Astrocyte (in vitro differentiated cells and primary cell): ENCODE results near the gene ZG16B. TPM values are rescaled to one million over a fixed set of nuclear protein-coding genes. Genes with fewer than 3 reads are reported as not detected.

Experiments used
- DNase-seq: peaks from one replicate; pipeline ENCODE4 v3.0.0-alpha.2; 2010; ENCODE audit warnings: low read depth
- FAIRE-seq: peaks from 2 replicates; lab custom pipeline; 2011; peaks lifted over from hg19 to GRCh38; lab: Jason Lieb, UNC
- H2AFZ ChIP-seq: 2 replicates; pipeline ENCODE4 v1.6.0; 2012; ENCODE audit warnings: low read depth, low read length, inconsistent platforms
- H3K27ac ChIP-seq: 2 replicates; pipeline ENCODE4 v1.5.1; 2011; ENCODE audit warnings: low read depth, low read length, inconsistent platforms
- H3K27me3 ChIP-seq: 2 replicates; pipeline ENCODE4 v1.6.0; 2011; ENCODE audit warnings: low read length, inconsistent platforms; ENCODE audit not compliant: insufficient read depth
- H3K36me3 ChIP-seq: 2 replicates; pipeline ENCODE4 v1.5.1; 2011; ENCODE audit warnings: low read length, inconsistent platforms; ENCODE audit not compliant: insufficient read depth
- H3K4me1 ChIP-seq: 2 replicates; pipeline ENCODE4 v1.5.1; 2011; ENCODE audit warnings: low read length, inconsistent platforms; ENCODE audit not compliant: insufficient read depth
- H3K4me2 ChIP-seq: 2 replicates; pipeline ENCODE4 v1.6.0; 2012; ENCODE audit warnings: low read length, inconsistent platforms
- H3K4me3 ChIP-seq: 2 replicates; pipeline ENCODE4 v1.5.1; 2011; ENCODE audit warnings: low read depth, mild to moderate bottlenecking, low read length, inconsistent platforms; ENCODE audit not compliant: insufficient read depth
- H3K79me2 ChIP-seq: 2 replicates; pipeline ENCODE4 v1.6.0; 2012; ENCODE audit warnings: mild to moderate bottlenecking, low read length, inconsistent platforms; ENCODE audit not compliant: insufficient read depth
- H3K9ac ChIP-seq: 2 replicates; pipeline ENCODE4 v1.6.0; 2012; ENCODE audit warnings: mild to moderate bottlenecking, low read length, inconsistent platforms
- H3K9me3 ChIP-seq: 2 replicates; pipeline ENCODE4 v1.5.1; 2012; ENCODE audit warnings: low read depth, mild to moderate bottlenecking, low read length, inconsistent platforms; ENCODE audit not compliant: insufficient read depth
- H4K20me1 ChIP-seq: 2 replicates; pipeline ENCODE4 v1.6.0; 2012; ENCODE audit warnings: low read length, inconsistent platforms; ENCODE audit not compliant: insufficient read depth
- H3K27ac Mint-ChIP-seq: one replicate; pipeline ENCODE4 v1.8.0; 2021; ENCODE audit warnings: mild to moderate bottlenecking, mixed read lengths; ENCODE audit not compliant: unreplicated experiment
- H3K27me3 Mint-ChIP-seq: one replicate; pipeline ENCODE4 v1.8.0; 2021; ENCODE audit warnings: low read depth, mixed read lengths; ENCODE audit not compliant: unreplicated experiment
- H3K36me3 Mint-ChIP-seq: one replicate; pipeline ENCODE4 v1.8.0; 2021; ENCODE audit warnings: low read depth, mixed read lengths; ENCODE audit not compliant: unreplicated experiment
- H3K4me1 Mint-ChIP-seq: one replicate; pipeline ENCODE4 v1.8.0; 2021; ENCODE audit warnings: low read depth, mixed read lengths; ENCODE audit not compliant: unreplicated experiment
- H3K4me3 Mint-ChIP-seq: one replicate; pipeline ENCODE4 v1.8.0; 2021; ENCODE audit warnings: mild to moderate bottlenecking, moderate library complexity, mixed read lengths; ENCODE audit not compliant: unreplicated experiment
- H3K9me3 Mint-ChIP-seq: one replicate; pipeline ENCODE4 v1.8.0; 2021; ENCODE audit warnings: mild to moderate bottlenecking, mixed read lengths; ENCODE audit not compliant: unreplicated experiment
- CTCF ChIP-seq: IDR thresholded peaks from 2 replicates; pipeline ENCODE4 v1.5.1; 2011; ENCODE audit warnings: low read depth, mild to moderate bottlenecking, inconsistent platforms, low read length, moderate library complexity; ENCODE audit not compliant: insufficient read depth
- EZH2 ChIP-seq: IDR thresholded peaks from 2 replicates; pipeline ENCODE4 v1.6.1; 2012; ENCODE audit warnings: mild to moderate bottlenecking, low read length, inconsistent platforms; ENCODE audit not compliant: insufficient read depth
- total RNA-seq: library from RNA; stranded (reverse); gene quantifications from 2 replicates; pipeline ENCODE4 v1.2.1, GENCODE V29; 2021

ZG16B gene
- total RNA-seq, 1 donor from 2014 or later, result not detected

- Histone ChIP-seq H3K36me3 (no peaks in the 10 kb centered on the region), H3K4me3 (no peak overlapping the region), H2AFZ (no peak overlapping the region), H3K79me2 (no peaks in the 10 kb centered on the region), H3K4me2 (no peak overlapping the region), H3K9me3 (no peaks in the 10 kb centered on the region), H3K27ac (no peak overlapping the region), H4K20me1 (no peaks in the 10 kb centered on the region), H3K4me1 (no peaks in the 10 kb centered on the region), H3K9ac (no peak overlapping the region), H3K27me3 (peaks cover 27% of the 10 kb centered on the region)
- Mint-ChIP-seq H3K4me1 (peaks cover 1% of the 10 kb centered on the region), H3K4me3 (no peak overlapping the region), H3K9me3 (peaks cover 10% of the 10 kb centered on the region), H3K27ac (no peak overlapping the region), H3K36me3 (peaks cover 4% of the 10 kb centered on the region), H3K27me3 (peaks cover 35% of the 10 kb centered on the region)
- TF ChIP-seq EZH2, result no peak
- TF ChIP-seq CTCF, result no peak
- FAIRE-seq (no peak), DNase-seq (no peak)
Measured at GRCh38 chr16:2813771-2814221, 16.3 kb upstream of the ZG16B start.

- no peak overlapping the region for H3K4me3 Mint-ChIP-seq
- H3K9ac ChIP-seq, result no peak overlapping the region
- H3K27me3 ChIP-seq, result peaks cover 23% of the 10 kb centered on the region
- peaks cover 1% of the 10 kb centered on the region for H3K4me1 Mint-ChIP-seq
- H3K36me3 Mint-ChIP-seq, result peaks cover 2% of the 10 kb centered on the region
- H2AFZ ChIP-seq, result no peak overlapping the region
- DNase-seq (no peak), FAIRE-seq (no peak)
- no peak overlapping the region for H3K27ac Mint-ChIP-seq
- no peaks in the 10 kb centered on the region for H3K4me1 ChIP-seq
- peaks cover 30% of the 10 kb centered on the region for H3K27me3 Mint-ChIP-seq
- TF ChIP-seq EZH2, result no peak
- TF ChIP-seq CTCF, result no peak
- peaks cover under 1% of the 10 kb centered on the region for H3K9me3 Mint-ChIP-seq
- no peaks in the 10 kb centered on the region for H3K36me3 ChIP-seq
- H4K20me1 ChIP-seq, result no peaks in the 10 kb centered on the region
- no peak overlapping the region for H3K4me2 ChIP-seq
- H3K27ac ChIP-seq, result no peak overlapping the region
- no peaks in the 10 kb centered on the region for H3K79me2 ChIP-seq
- no peak overlapping the region for H3K4me3 ChIP-seq
- no peaks in the 10 kb centered on the region for H3K9me3 ChIP-seq
Measured at GRCh38 chr16:2814551-2815298, 15.4 kb upstream of the ZG16B start.

- H3K4me1 ChIP-seq, result no peaks in the 10 kb centered on the region
- DNase-seq (no peak), FAIRE-seq (no peak)
- H3K27me3 Mint-ChIP-seq, result peaks cover 26% of the 10 kb centered on the region
- H3K4me3 Mint-ChIP-seq, result no peak overlapping the region
- no peak overlapping the region for H3K4me3 ChIP-seq
- H2AFZ ChIP-seq, result no peak overlapping the region
- H3K4me1 Mint-ChIP-seq, result peaks cover 1% of the 10 kb centered on the region
- peaks cover 22% of the 10 kb centered on the region for H3K27me3 ChIP-seq
- no peaks in the 10 kb centered on the region for H3K9me3 ChIP-seq
- no peak overlapping the region for H3K27ac ChIP-seq
- H3K9ac ChIP-seq, result no peak overlapping the region
- no peaks in the 10 kb centered on the region for H3K79me2 ChIP-seq
- TF ChIP-seq CTCF (no peak), EZH2 (no peak)
- no peak overlapping the region for H3K4me2 ChIP-seq
- no peaks in the 10 kb centered on the region for H4K20me1 ChIP-seq
- peaks cover 2% of the 10 kb centered on the region for H3K36me3 Mint-ChIP-seq
- no peak overlapping the region for H3K27ac Mint-ChIP-seq
- no peaks in the 10 kb centered on the region for H3K9me3 Mint-ChIP-seq
- no peaks in the 10 kb centered on the region for H3K36me3 ChIP-seq
Measured at GRCh38 chr16:2815299-2815771, 14.8 kb upstream of the ZG16B start.
